GM20000 (cell line): ENCODE measurements around the gene NEK11.
A peak's percentile ranks its signal among the peaks of the same experiment; 100 is the strongest.

Source experiments
- DNase-seq: peaks from one replicate; pipeline ENCODE4 v3.0.0; 2012; ENCODE audit warnings: low spot score
- TF ChIP-seq, protein P1 (sequence below): IDR thresholded peaks from 2 replicates; pipeline ENCODE4 v1.5.1; 2012; ENCODE audit warnings: mild to moderate bottlenecking, control low read depth; ENCODE audit errors: extremely low read depth, missing control alignments

Gene NEK11, protein sequence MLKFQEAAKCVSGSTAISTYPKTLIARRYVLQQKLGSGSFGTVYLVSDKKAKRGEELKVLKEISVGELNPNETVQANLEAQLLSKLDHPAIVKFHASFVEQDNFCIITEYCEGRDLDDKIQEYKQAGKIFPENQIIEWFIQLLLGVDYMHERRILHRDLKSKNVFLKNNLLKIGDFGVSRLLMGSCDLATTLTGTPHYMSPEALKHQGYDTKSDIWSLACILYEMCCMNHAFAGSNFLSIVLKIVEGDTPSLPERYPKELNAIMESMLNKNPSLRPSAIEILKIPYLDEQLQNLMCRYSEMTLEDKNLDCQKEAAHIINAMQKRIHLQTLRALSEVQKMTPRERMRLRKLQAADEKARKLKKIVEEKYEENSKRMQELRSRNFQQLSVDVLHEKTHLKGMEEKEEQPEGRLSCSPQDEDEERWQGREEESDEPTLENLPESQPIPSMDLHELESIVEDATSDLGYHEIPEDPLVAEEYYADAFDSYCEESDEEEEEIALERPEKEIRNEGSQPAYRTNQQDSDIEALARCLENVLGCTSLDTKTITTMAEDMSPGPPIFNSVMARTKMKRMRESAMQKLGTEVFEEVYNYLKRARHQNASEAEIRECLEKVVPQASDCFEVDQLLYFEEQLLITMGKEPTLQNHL

DNA sequence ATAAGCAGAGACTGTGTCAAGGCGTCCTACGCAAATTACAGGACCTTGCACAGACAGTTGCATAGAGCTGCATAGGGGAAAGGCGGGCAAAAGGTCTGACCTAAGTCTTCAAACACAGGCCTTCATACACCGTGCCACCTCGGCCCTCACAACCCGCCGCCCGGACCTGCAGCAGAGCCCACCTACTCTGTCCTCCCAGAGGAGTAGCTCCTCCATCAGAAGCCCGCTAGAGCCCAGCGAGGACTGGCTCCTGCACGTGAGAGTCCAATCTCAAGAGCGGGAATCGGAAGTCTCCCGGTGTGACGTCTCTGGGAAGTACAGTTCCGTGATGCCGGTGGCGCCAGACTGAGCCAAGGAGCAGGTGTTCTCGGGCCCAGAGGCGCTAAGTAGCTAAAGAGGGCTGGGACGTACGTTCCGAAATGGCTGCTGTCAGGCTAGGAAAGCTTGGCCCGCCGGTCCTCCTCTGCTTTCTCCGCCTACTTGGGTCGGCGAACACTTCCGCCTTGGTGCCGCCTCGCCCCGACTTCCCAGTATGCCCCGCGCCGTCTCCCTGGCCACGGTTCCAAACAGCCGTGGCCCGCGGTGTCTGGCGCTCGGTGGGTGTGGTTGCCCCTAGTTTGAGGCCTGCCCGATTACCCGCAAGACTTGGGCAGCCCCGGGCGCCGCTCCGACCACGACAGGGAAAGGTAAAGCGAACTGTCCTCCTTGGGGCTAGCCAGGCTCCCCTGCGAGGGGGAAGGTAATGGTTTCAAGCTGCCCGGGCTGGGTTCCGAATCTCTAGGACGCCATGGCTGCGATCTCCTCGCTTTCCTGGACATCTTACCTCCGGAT is at the start of gene NEK11, which contains the start of gene ASTE1:
Gene NEK11, plus strand, starts transcription at position 557 of the 831 bp plus-strand sequence. CDS start 2,832 bp downstream, outside the sequence.
Gene ASTE1, minus strand, starts transcription at position 505 of the 831 bp plus-strand sequence. CDS start 1,519 bp downstream, outside the sequence.
- peak; percentile 85 for DNase-seq
- TF ChIP-seq, protein P1, sequence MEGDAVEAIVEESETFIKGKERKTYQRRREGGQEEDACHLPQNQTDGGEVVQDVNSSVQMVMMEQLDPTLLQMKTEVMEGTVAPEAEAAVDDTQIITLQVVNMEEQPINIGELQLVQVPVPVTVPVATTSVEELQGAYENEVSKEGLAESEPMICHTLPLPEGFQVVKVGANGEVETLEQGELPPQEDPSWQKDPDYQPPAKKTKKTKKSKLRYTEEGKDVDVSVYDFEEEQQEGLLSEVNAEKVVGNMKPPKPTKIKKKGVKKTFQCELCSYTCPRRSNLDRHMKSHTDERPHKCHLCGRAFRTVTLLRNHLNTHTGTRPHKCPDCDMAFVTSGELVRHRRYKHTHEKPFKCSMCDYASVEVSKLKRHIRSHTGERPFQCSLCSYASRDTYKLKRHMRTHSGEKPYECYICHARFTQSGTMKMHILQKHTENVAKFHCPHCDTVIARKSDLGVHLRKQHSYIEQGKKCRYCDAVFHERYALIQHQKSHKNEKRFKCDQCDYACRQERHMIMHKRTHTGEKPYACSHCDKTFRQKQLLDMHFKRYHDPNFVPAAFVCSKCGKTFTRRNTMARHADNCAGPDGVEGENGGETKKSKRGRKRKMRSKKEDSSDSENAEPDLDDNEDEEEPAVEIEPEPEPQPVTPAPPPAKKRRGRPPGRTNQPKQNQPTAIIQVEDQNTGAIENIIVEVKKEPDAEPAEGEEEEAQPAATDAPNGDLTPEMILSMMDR = no peak

DNA sequence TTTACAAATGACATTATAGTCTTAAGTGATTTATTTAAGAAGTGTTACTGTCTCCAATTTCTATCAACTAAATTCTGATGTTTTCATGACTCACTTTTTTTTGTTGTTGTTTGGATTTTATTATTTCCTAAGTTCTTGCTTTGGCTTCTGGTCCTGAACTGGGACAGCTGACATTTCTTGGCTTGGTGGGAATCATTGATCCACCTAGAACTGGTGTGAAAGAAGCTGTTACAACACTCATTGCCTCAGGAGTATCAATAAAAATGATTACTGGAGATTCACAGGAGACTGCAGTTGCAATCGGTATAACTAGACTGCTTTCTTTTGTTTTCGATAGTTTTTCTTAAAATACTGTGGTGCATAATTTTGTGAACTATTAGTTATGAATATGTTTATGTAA is 47.6 kb upstream of the NEK11 start:
- TF ChIP-seq, protein P1 = no peak
- no peak for DNase-seq

DNA sequence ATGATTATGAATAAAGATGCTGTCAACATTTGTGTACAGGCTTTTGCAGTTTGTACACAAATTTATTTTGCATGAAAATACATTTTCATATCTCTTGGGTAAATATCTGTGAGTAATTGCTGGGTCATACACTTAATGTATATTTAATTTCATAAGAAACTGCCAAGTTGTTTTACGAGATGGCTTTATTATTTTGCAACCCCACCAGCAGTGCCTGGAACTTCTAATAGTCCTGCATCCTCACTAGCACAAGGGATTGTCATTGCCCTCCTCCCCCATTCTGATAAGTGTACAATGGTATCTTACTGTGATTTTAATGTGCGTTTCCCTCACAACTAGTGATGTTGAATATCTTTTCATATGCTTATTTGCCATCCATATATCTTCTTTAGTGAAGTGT is 45.2 kb upstream of the NEK11 start:
- DNase-seq = no peak
- TF ChIP-seq, protein P1 = no peak

DNA sequence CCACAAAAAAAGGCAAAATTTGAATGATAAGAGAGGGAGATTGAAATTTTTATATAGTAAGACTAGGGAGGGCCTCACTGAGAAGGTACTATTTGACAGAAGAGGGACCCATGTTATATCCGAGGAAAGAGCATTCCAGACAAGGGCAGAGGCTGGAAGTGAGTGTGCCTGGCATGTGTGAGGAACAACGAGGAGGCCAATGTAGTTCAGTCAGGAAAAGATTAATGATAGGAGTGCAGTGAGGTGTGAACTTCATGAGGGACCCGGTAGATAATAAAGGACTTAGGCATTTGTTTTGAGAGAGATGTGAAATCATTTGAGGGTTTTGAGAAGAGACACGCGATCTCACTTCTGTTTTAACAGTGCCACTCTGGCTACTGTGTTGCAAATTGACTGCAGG is 36.4 kb upstream of the NEK11 start:
- DNase-seq = no peak
- TF ChIP-seq, protein P1 = no peak

DNA sequence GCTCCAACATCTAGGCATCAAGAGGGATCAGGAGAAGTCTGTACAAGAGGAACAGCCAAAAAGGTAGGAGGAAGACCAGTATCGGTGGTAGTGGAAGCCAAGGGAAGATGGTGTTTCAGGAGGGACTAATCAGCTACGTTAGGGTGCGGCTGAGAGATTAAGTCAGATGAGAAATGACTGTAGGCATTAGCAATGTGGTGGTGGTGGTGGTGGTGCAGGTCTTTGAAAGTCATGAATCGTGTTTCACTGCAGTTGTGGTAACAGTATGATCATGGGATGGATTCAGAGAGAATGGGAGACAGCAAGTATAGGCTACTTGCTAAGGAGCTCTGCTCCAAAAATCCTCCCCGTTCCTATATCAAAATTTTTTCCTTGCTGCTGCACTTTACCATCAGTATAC is 35.6 kb upstream of the NEK11 start:
- TF ChIP-seq, protein P1 = no peak
- DNase-seq = no peak

DNA sequence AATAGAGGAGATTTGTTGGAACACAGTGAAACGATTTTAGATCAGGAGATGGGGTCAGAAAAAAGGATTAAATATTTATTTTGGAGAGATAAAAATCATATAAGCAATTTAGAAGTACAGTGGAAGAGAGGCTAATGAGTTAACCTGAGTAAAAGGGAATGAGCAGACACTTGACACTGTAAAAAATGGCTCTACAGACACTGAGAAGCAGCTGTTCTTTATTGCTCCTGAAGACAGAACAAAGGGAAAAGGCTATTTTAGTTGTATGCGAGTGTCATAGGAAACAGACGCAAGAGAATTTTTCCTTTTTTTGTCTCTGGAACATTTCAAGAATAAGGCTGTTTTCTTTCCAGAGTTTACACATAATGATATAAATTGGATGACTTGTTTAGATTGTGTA is 34.3 kb upstream of the NEK11 start:
- TF ChIP-seq, protein P1 = no peak
- no peak for DNase-seq
